Ishikawa (cell line): ENCODE data around the gene PTTG1IP.

Experiments used
- EP300 ChIP-seq: IDR thresholded peaks from 2 replicates; pipeline ENCODE4 v1.6.1; 2012; ENCODE audit warnings: borderline replicate concordance
- TEAD4 ChIP-seq: IDR thresholded peaks from 2 replicates; pipeline ENCODE4 v1.6.1; 2012
- YY1 ChIP-seq: IDR thresholded peaks from 2 replicates; pipeline ENCODE4 v1.6.1; 2012; ENCODE audit warnings: low read depth
- ZBTB7A ChIP-seq: IDR thresholded peaks from 2 replicates; pipeline ENCODE4 v1.6.1; 2012; ENCODE audit warnings: low read depth

GRCh38 chr21:44854391-44854663, 19.2 kb downstream of the PTTG1IP start:
- TF ChIP-seq TEAD4 (no peak), YY1 (no peak), ZBTB7A (no peak), EP300 (no peak)
